ENCODE data around the gene MOGAT2. TPM values are rescaled to one million over a fixed set of nuclear protein-coding genes. Genes with fewer than 3 reads are reported as not detected.

Gene MOGAT2
- polyA plus RNA-seq, 1 of the 3 experiments (the other 2 are of a cell fraction), result 0.03 TPM

DNA sequence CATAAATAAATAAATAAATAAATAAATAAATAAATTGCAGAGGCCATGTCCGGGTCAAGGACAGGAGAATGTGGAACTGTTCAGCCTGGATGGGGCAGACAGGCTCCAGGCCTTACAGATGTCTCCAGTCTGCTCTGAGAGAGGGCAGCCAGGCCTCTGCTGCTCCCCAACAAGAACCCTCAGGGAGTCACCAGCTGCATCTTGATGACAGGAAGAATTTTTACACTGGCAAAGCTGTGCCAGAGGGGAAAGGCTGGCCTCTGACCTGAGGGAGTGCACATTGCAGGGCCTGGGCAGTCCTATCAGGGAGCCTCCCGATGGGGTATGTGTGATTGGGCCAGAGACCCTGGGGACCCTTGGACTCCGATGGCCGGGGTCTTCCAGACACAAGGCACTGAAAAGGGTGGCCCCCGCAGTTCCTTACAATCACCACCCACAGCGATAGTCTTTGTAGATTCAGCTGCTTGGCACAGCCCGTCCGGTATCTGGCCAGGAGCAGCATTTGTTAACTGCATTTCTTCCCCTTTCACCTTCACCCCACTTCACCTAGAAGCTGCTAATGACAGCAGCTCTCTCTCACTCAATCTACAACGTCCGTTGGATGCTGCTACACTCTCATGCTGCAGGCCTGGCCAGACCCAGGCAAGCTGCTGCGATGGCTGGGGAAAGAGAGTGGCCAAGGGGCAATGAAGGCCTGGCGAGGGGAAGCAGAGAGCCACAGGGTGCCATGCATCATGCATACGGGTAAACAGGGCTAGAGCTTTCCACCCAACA, 8.1 kb downstream of the MOGAT2 start:
- Histone ChIP-seq H2AFZ (ENCODE audit: low read depth) (no peak overlapping the region), H3K36me3 (replicated peaks in 1 of 2; ENCODE audit: control insufficient read depth in 1 of 2, insufficient read depth in 2 of 2, low read length in 1 of 2) (no peaks in the 10 kb centered on the region), H3K9ac (no peak overlapping the region), H3F3A (replicated peaks; ENCODE audit: insufficient read depth) (no peaks in the 10 kb centered on the region), H3K4me3 (ENCODE audit: low read depth in 2 of 2, low read length in 1 of 2) (no peak overlapping the region), H3K4me1 (ENCODE audit: control insufficient read depth in 1 of 2, insufficient read depth in 2 of 2, low read depth in 1 of 2, low read length in 1 of 2) (peaks cover 0 to 12% of the 10 kb centered on the region in 2 experiments; a peak in 1 of 4 replicates), H3K27me3 (ENCODE audit: insufficient read depth) (no peaks in the 10 kb centered on the region), H3K79me2 (ENCODE audit: insufficient read depth) (no peaks in the 10 kb centered on the region), H3K9me3 (no peaks in the 10 kb centered on the region), H3K27ac (ENCODE audit: low read depth in 2 of 2, low read length in 1 of 2) (peak overlapping the region in 1 of 2 experiments; percentile 1; a peak in 1 of 4 replicates), H4K20me1 (ENCODE audit: insufficient read depth) (no peaks in the 10 kb centered on the region), H3K4me2 (no peak overlapping the region), H3K9me2 (no peaks in the 10 kb centered on the region)
- ChIA-PET CTCF (interaction anchor here (0.6 to 1.8 kb wide), 7 partner anchors 19 to 372 kb away, joined by 3 to 13 read pairs (median 3); partner anchors contain the start of gene DGAT2), POLR2A (no interaction called here)
- DNase-seq, result peak; percentile 33
- TF ChIP-seq, protein P1, sequence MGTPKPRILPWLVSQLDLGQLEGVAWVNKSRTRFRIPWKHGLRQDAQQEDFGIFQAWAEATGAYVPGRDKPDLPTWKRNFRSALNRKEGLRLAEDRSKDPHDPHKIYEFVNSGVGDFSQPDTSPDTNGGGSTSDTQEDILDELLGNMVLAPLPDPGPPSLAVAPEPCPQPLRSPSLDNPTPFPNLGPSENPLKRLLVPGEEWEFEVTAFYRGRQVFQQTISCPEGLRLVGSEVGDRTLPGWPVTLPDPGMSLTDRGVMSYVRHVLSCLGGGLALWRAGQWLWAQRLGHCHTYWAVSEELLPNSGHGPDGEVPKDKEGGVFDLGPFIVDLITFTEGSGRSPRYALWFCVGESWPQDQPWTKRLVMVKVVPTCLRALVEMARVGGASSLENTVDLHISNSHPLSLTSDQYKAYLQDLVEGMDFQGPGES (IDR thresholded peaks at IDR 0.05; ENCODE audit: low read depth, low read length), result no peak
- TF ChIP-seq JUND (IDR thresholded peaks at IDR 0.05) (no peak), FOXM1 (IDR thresholded peaks at IDR 0.05; ENCODE audit: low read depth) (no peak), NFIC (IDR thresholded peaks at IDR 0.05; ENCODE audit: borderline replicate concordance) (no peak), RAD21 (IDR thresholded peaks at IDR 0.05; ENCODE audit: low read length) (no peak), SIN3A (IDR thresholded peaks at IDR 0.05; ENCODE audit: borderline replicate concordance, low read depth, low read length) (no peak), EP300 (IDR thresholded peaks at IDR 0.05; ENCODE audit: borderline replicate concordance in 1 of 2, low read depth in 1 of 2, low read length in 1 of 2) (0 out of 4 replicates have a peak, but pooled peaks of 1 of the 2 experiments have one; percentile 9), POLR2AphosphoS5 (IDR thresholded peaks at IDR 0.05; ENCODE audit: low read depth, low read length) (no peak)
- TF ChIP-seq, protein P2, sequence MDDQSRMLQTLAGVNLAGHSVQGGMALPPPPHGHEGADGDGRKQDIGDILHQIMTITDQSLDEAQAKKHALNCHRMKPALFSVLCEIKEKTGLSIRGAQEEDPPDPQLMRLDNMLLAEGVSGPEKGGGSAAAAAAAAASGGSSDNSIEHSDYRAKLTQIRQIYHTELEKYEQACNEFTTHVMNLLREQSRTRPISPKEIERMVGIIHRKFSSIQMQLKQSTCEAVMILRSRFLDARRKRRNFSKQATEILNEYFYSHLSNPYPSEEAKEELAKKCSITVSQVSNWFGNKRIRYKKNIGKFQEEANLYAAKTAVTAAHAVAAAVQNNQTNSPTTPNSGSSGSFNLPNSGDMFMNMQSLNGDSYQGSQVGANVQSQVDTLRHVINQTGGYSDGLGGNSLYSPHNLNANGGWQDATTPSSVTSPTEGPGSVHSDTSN (IDR thresholded peaks at IDR 0.05), result no peak
- 77% methylated on average over 10 of the region's 13 CpGs for WGBS (ENCODE audit: low lambda C conversion rate)

DNA sequence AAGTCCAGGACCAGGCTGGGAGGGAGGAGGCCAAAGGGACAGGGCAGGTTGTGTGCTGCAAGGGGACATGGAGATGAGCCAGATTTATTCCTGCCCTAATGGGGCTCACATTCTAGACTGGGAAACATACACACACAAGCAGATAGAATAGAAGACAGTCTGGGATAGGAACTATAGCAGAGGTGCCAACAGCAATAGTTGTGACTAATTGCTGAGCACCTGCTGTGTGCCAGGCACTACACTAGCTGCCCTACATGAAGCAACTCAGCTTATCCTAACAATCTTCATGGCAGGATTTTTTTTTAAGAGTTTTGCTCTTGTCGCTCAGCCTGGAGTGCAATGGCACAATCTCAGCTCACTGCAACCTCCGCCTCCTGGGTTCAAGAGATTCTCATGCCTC, 11.4 kb downstream of the MOGAT2 start:
- ChIA-PET CTCF (no interaction called here), POLR2A (no interaction called here)
- no peak for DNase-seq
- Histone ChIP-seq H3K9me3 (no peaks in the 10 kb centered on the region), H3K9ac (no peak overlapping the region), H3F3A (replicated peaks; ENCODE audit: insufficient read depth) (no peaks in the 10 kb centered on the region), H3K27me3 (ENCODE audit: insufficient read depth) (no peaks in the 10 kb centered on the region), H3K27ac (ENCODE audit: low read depth in 2 of 2, low read length in 1 of 2) (no peak overlapping the region), H3K4me1 (ENCODE audit: control insufficient read depth in 1 of 2, insufficient read depth in 2 of 2, low read depth in 1 of 2, low read length in 1 of 2) (peaks cover 0 to 18% of the 10 kb centered on the region in 2 experiments; a peak in 1 of 4 replicates), H3K4me2 (no peak overlapping the region), H4K20me1 (ENCODE audit: insufficient read depth) (no peaks in the 10 kb centered on the region), H3K79me2 (ENCODE audit: insufficient read depth) (no peaks in the 10 kb centered on the region), H3K4me3 (ENCODE audit: low read depth in 2 of 2, low read length in 1 of 2) (no peak overlapping the region), H2AFZ (ENCODE audit: low read depth) (no peak overlapping the region), H3K36me3 (replicated peaks in 1 of 2; ENCODE audit: control insufficient read depth in 1 of 2, insufficient read depth in 2 of 2, low read length in 1 of 2) (no peaks in the 10 kb centered on the region), H3K9me2 (no peaks in the 10 kb centered on the region)
- TF ChIP-seq YY1 (IDR thresholded peaks at IDR 0.05; ENCODE audit: low read depth), result no peak
- no peak for TF ChIP-seq POLR2AphosphoS5 (IDR thresholded peaks at IDR 0.05; ENCODE audit: low read depth, low read length)
- TF ChIP-seq, protein P3, sequence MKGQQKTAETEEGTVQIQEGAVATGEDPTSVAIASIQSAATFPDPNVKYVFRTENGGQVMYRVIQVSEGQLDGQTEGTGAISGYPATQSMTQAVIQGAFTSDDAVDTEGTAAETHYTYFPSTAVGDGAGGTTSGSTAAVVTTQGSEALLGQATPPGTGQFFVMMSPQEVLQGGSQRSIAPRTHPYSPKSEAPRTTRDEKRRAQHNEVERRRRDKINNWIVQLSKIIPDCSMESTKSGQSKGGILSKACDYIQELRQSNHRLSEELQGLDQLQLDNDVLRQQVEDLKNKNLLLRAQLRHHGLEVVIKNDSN (IDR thresholded peaks at IDR 0.05; ENCODE audit: borderline replicate concordance, low read depth), result no peak
- no peak for TF ChIP-seq GATA2 (CRISPR knock-in tag; IDR thresholded peaks at IDR 0.05)
- no peak for TF ChIP-seq TCF12 (IDR thresholded peaks at IDR 0.05)
- TF ChIP-seq, protein P2 (IDR thresholded peaks at IDR 0.05), result no peak
- 88% methylated on average over 2 of the region's 2 CpGs for WGBS (ENCODE audit: low lambda C conversion rate)

Data from SK-N-SH (cell line).